Measurements from ENCODE around the gene BRD3. TPM values are rescaled to one million over a fixed set of nuclear protein-coding genes. Genes with fewer than 3 reads are reported as not detected.

Gene BRD3
- total RNA-seq, 2 donors from 2014 or later: 25.5 to 28.0 TPM

DNA sequence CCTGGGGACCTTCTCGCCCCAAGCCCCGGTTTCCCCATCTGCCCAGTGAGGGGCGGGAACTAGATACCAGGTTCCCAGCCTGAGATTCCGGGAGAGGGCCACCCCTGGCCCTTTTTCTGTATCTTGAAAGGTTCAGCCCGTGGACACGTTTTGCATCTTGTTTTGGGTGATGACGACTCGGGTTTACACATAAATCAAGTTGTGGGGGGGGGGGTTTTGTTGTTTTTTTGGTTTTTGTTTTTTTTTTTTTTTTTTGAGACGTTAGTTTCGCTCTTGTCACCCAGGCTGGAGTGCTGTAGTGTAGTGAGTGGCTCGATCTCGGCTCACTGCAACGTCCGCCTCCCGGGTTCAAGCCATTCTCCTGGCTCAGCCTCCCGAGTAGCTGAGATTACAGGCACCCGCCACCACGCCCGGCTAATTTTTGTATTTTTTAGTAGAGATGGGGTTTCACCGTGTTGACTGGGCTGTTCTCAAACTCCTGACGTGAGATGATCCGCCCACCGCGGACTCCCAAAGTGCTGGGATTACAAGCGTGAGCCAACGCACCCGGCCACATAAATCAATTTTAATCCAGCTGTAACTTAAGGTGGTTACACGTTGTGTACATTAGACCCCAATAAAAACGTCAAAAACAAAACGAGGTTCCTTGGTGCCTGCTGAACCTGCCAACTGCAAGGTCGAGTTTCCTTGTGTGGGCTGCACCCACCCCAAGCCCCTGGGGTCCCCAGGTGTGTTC is 1.1 kb upstream of the BRD3 start:
- intact Hi-C loops (cut with DNase I): loop anchor here in 1 of 2 donors (5.0 to 10.0 kb wide), 2 partner anchors 42 to 66 kb away; partner anchors contain the start of genes BRD3OS and WDR5
- DNase-seq (no peak), ATAC-seq (no peak)

DNA sequence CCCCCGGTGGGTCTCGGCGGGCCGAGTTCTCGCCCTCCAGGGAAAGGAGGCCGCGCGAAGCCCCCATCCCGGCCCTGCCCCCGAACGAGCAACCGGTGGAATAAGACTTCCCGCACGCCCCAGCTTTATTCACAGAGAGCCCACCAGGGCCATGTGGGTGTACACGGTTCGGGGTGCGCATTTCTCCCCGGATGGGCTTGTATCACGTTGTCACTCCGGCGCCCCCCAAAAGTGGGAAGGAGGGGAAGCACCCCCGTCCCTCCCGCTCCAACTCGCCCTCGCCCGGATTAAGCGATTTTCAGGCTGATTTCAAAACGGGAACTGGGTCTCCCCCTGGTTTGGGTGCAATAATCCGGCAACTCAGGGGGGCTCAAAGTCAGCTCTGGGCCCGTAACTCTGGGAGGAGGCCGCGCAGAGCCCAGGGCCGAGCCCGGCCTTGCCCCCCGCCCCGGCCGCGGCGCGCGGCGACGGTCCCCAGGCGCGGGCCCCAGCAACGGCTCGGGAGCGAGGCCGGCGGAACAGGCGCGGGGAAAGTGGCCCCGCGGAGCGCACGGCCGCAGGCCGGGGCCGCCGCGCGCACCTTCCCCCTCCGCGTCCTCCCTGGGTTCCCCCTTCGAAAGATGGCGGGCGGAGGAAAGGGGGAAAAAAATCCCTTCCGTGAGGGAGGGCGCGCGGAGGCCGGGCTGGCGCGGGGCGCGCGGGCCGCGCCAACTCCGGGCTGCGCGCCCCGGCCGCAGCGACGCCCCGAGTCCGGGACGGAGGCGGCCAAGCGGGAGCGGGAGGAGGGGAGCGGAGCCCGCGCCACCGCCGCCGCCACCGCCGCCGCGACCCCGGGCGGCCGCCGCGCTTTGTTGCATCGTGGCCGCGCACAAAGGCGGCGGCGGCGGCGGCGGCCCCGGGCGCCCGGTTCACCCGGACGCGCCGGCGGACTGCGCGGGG is 644 bp downstream of the BRD3 start:
- intact Hi-C loops (cut with DNase I): loop anchor here in 1 of 2 donors (5.0 to 10.0 kb wide), 2 partner anchors 40 to 68 kb away; partner anchors contain the start of genes BRD3OS and WDR5
- ATAC-seq (peak; percentile 2 to 3), DNase-seq (no peak)

DNA sequence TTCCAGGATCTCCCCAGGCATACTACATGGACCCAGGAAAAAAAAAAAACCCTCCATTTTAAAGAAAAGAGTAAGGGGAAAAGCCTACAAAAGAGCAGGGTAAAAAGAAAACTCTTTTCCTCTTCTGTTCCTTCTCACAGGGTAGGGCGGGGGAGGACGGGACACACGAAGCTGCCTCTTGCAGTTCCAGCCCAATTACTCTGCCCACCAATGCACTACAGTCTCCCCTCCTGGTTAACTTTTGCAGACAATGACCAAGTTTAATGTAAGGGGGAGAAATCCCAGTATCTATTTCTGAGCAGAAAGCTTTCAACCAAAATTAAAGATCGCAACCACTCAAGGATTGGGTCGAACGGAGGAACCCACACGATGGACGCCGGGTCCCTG is 1.3 kb downstream of the BRD3 start:
- ATAC-seq: no peak
- no peak for DNase-seq
- intact Hi-C loops (cut with DNase I): loop anchor here in 1 of 2 donors (5.0 to 10.0 kb wide), 2 partner anchors 39 to 68 kb away; partner anchors contain the start of genes BRD3OS and WDR5

DNA sequence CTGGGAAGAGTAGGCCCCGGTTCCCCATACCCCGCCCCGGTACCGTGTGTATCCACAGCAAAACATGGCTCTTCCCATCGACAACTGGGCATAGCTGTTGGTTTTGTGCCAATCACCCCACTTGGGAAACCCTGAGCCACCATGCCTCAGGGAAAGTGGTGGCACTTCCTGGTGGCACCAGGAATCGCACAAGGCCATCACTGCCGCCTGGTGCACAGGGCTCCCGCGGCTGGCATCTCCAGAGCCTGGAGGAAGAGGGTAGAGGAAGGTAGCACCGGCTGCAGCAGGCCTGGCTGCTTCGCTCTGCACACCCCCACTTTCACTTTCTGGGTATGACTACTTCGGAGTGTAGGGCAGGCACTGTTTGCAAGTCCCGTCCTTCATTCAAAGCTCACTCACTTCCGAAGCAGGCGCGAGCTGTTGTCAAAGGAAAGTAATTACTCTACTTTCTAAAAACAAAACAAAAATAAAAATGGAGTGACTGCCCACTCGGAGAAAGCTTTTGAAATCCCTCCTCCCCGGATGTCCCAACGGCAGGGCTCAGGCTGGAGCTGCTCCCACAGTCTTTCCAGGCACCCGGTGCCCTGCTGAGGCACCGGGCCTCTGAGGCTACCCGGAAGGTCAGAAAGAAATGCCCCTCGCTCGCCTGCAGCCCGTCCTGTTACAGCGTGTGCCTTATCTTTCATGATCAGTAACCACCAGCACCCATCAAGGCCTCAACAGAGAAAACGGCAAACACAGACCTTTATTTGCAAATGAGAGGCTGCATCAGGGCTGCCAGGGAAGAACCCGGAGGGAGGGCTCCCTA is 2.0 kb downstream of the BRD3 start:
- DNase-seq: no peak
- intact Hi-C loops (cut with DNase I): loop anchor here in 1 of 2 donors (5.0 to 10.0 kb wide), 2 partner anchors 39 to 69 kb away; partner anchors contain the start of genes BRD3OS and WDR5
- ATAC-seq: peak in 1 of 2 donors; percentile 6

DNA sequence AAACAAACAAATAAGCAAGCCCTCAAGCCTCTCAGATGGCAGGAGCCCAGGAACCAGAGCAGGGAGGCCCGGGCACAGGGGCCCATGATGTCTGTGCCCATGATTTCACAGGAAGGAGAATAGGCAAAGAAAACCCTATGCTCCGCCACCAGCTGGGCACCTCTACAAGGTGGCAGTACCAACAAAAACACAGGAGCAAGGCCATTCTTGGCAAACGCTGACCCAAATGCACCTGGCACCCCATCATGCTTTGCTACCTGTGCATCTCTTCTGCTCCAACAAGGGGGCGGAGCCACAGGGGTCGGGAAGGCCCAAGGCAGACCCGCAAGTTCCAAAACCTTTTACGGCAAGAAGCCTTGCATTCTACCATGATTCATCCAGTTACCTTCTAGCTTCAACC is 3.1 kb downstream of the BRD3 start:
- DNase-seq (no peak), ATAC-seq (no peak)
- intact Hi-C loops (cut with DNase I): loop anchor here in 1 of 2 donors (5.0 to 10.0 kb wide), 2 partner anchors 37 to 70 kb away; partner anchors contain the start of genes BRD3OS and WDR5

DNA sequence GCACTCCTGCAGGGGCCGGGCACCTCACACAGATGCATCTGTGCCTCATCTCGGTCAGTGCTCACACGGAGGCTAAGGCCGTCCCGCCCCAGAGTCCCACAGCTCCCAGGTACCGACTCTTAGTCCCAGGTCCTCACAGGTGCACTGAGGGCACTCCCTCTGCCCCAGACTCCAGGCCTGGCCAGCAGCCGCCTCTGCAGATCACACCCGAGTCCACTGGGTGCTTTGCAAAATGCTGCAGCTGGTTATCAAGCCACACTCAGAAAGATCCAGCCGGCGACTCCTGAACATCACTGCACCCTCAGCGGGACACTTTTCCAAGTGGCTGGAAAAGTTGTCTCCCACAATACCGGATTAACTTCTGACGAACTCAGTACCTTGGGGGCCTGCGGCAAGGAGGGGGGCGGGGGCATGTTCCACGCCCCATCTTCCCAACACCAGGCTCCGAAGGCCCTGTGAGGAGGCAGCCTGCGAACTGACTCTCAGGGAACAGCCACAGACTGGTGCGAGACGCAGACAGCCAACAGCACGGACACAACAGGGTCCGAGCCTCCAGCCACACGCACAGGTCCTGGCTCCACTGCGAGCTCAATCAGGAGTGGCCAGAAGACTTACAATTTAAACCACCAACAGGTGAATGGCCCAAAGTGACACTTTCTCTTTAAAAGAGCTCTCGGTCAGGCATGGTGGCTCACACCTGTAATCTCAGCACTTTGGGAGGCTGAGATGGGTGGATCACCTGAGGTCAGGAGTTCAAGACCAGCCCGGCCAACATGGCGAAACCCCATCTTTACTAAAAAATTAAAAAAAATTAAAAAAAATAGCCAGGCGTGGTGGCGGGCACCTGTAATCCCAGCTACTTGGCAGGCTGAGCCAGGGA is 4.0 kb downstream of the BRD3 start:
- intact Hi-C loops (cut with DNase I): loop anchor here in 1 of 2 donors (10.0 kb wide), 1 partner anchor 71 kb away; the partner anchor contains the start of gene WDR5

DNA sequence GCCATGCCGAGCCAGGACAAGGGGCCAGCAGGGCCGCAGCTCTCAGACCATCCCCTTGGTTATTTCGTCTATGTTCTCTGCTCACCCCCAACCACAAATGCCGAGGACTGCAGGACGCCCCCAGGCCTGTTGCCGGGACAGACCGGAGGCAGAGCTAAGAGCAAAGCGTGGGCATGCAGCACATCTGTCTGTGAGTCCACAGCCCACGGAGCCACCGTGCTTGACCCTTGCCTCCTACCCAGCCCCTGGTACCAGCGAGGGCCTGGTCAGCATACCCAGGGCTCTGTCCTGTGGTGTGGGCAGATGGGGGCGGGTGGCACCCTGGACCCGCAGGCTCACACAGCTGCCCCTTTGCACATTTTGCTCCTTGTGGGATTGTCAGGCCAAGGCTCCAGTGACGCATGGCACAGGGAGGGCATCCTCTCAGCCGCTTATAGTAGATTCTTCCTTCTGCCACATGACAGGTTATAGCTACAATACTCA is 4.7 kb downstream of the BRD3 start:
- no peak for ATAC-seq
- intact Hi-C loops (cut with DNase I): loop anchor here in 1 of 2 donors (10.0 kb wide), 1 partner anchor 72 kb away; the partner anchor contains the start of gene WDR5

More for the DNA sequence above, 4.0 kb downstream of the BRD3 start:
- no peak for ATAC-seq
- DNase-seq: no peak

DNA sequence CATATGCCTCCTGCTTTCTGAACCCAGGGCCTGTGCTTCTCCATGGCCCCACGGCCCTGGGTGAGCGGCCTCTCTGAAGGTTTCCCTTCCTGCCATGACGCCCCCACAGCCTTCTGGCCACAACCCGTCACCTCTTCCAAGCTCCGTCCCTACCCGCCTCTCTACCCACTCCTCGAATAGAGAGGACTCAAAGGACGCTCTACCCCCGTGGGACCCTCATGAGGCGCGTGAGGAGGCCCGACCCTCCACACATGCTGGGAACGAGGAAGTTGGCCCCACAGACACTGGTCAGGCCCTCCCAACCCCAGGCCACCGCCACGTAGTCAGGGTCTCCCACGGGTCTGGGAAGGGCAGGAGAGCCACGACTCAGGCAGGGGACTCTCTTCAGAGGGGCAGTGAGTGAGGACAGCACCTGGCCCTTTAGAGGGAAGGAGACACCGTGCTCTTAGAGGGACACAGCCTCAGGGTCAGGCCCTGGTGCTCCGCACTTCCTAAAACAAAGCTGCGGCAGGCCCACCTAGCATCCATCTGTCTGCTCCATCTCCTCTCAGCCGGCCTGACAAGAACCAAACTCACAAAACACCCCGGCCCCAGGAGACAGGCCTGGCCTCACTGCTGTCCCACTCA is 5.3 kb downstream of the BRD3 start:
- intact Hi-C loops (cut with DNase I): loop anchor here in 1 of 2 donors (10.0 kb wide), 1 partner anchor 72 kb away; the partner anchor contains the start of gene WDR5
- DNase-seq (no peak), ATAC-seq (no peak)

More for the DNA sequence above, 4.7 kb downstream of the BRD3 start:
- no peak for DNase-seq

DNA sequence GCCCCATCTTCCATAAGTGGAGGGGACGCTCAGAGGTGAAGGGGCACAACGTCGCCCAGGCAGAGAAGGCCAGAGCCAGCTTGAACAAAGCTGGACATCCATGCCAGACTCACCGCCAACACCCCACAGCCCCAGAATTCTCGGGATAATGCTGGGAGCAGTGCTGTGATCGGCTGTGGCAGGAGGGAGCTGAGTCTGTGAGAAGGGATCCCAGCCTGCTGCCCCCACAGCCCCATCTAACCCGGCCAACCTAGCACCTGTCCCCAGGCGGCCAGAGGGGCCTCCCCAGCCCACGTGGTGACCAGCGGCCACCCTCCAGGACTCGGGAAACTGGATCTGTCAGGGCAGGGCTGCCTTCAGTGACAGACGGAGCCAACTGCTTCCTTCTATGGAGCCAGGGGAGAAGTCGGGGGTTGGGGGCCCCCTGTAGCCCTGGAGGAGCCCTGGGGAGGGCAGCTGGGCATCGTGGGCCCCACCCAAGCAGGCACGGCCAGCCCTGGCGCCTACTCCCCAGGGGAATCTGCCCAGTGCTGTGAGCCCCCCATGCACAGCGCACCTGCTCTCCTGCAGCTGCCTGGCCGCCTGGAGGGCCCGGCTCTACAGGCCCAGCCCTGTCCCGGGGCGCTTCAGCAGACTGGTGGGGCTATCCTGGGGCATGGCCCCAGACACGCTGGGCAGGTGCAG is 6.0 kb downstream of the BRD3 start:
- DNase-seq: no peak
- ATAC-seq: no peak
- intact Hi-C loops (cut with DNase I): loop anchor here in 1 of 2 donors (10.0 kb wide), 1 partner anchor 73 kb away; the partner anchor contains the start of gene WDR5

DNA sequence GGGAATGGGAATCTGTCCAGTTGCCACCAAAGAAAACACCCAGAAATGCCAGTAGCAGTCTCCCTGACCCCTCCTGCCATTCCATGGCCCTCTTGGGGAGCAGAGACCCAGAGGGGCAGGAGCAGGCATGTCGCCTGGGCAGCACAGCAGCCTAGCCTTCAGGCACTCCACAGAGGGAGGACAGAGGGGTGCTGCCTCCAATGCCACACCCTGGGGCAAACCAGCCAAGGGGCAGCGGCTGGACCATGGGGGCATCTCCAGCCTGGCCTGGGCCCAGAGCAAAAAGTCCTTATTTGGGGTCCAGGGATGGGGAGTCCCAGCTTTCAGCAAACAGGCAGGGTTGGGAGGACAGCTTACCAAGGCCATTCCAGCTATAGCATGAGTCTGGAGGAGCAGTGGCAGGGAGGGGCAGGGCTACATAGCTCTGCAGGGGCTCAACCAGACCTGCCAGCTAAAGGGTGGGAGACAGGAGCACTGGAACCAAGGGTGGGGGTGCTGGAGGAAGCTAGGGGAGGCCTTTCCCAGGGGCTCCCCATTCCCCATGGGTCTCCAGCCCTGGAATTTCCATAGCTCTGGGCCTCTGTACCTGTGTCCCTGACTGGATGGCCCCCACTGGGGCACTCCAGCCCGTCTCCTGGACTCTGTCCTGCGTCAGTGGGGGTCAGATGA is 6.7 kb downstream of the BRD3 start:
- DNase-seq: no peak
- intact Hi-C loops (cut with DNase I): loop anchor here in 1 of 2 donors (10.0 kb wide), 1 partner anchor 74 kb away; the partner anchor contains the start of gene WDR5

DNA sequence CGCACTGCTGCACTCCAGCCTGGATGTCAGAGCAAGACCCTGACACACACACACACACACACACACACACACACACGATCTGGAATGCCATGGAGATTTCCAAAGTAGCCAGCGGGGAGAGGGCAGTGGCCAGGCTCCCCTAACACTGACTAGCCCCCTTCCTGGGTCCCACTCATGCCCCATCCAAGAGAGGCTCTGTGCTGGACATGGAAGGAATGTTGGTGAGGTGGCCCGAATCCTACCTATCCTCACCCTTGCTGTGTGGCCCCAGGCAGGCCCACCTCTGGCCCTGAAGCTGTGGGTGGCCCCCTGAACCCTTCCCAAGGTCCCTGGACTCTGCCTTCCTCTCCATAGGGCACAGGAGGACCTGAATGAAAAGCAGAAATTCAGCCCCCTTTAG is 7.3 kb downstream of the BRD3 start:
- intact Hi-C loops (cut with DNase I): loop anchor here in 1 of 2 donors (10.0 kb wide), 1 partner anchor 74 kb away; the partner anchor contains the start of gene WDR5
- no peak for ATAC-seq
- no peak for DNase-seq

More for the DNA sequence above, 6.7 kb downstream of the BRD3 start:
- no peak for ATAC-seq

DNA sequence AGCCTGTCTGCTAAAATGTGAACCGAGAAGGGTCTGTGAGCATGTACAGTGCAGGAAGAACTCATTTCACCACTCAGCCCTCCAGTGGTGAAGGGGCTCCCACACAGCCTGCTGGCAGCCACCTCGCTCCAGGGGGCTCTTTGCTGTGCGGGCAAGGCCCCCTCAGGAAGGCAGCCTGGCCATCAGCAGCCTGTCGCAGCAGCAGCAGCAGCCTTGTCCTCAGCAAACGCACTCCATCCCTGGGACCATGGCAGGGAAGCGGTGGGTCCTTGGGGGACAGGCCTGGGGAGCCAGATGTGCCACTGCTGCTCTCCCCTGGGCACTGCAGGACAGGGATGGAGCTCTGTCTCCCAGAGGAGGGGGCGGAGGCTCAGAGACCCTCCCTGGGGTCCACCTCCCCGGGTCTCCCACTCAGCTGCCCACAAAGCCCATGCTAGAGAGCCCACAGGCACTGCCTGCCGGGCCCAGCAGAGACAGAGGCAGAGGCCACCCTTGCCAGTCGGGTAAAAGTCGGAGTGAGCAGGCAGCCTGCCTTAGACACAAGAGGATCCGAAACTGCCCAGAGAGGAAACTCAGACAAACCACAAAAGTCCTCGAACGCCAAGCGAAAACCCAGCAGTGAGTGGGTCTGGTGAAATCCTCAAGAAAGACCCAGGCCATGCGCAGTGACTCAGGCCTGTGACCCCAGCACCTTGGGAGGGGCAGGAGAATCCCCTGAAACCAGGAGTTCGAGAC is 8.0 kb downstream of the BRD3 start:
- ATAC-seq: no peak
- intact Hi-C loops (cut with DNase I): loop anchor here in 1 of 2 donors (10.0 kb wide), 1 partner anchor 75 kb away; the partner anchor contains the start of gene WDR5
- DNase-seq: no peak

DNA sequence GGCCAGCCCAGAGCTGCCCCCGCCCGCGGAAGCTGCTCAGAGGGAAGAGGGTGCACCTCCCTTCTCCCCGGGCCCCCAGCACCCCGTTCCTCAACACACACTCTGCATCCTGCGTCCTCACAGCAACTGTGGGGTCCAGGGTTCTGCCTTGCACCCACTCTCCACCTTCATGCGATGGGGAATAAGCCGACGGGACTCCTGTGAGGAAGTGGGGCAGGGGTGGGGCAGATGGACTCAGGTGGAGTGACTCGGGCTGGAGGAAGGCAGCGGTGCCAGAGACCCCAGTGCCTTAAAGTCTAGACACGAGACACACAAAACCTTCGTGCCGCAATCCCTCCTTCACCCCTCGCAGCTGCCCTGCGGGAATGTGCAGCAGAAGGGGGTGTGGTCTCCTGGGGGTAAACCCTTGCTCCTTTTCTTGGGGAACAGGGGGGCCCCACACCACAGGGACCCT is 8.6 kb downstream of the BRD3 start:
- intact Hi-C loops (cut with DNase I): no loop called here
- no peak for ATAC-seq
- no peak for DNase-seq

DNA sequence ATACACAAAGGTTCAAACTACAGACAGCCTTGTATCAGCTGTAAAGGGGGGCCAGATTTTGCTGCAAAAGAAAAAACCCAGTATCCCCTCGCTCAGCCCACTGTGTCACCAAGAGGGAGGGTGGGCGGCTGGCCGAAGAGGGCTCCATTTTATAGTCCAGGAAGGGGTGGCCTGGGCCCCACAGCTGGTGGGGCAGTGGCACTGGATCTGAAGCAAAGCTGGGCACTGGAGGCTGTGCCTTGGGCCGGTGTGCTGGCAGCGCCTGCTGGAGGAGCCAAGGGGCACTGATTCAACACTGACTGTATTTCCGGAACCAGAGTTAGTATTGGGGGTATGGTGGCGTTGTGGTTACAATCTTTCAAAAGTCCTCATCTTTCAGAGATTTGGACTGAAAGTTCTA is 9.1 kb downstream of the BRD3 start:
- intact Hi-C loops (cut with DNase I): no loop called here
- no peak for ATAC-seq
- no peak for DNase-seq
